RWPE2 (cell line): Measurements from ENCODE around the gene AGRN.
"Not testable (repeated sequence)": the region's sequence is repeated elsewhere in the genome, so short reads cannot be mapped to it uniquely, and the experiment has no call there.

Source experiments
- ATAC-seq: fragments of 200-7000 bp; cut with Tn5 transposase; 3 replicates; pipeline ENCODE4 v1.9.1; 2021; ENCODE audit warnings: low read depth
- DNase-seq: peaks from one replicate; pipeline ENCODE4 v3.0.0-alpha.2; 2020; ENCODE audit warnings: low spot score
- H3K27ac ChIP-seq: fragments of 450-650 bp; 2 replicates; pipeline ENCODE4 v1.5.1; 2017; ENCODE audit warnings: mild to moderate bottlenecking; ENCODE audit not compliant: poor library complexity, severe bottlenecking
- H3K27me3 ChIP-seq: fragments of 250-450 bp; sonication (Bioruptor Pico); 2 replicates; pipeline ENCODE4 v1.5.1; 2021; ENCODE audit warnings: mild to moderate bottlenecking, moderate library complexity; ENCODE audit not compliant: insufficient read depth, poor library complexity, severe bottlenecking
- H3K36me3 ChIP-seq: fragments of 250-450 bp; sonication (Bioruptor Pico); 2 replicates; pipeline ENCODE4 v1.5.1; 2020; ENCODE audit warnings: low read depth, mild to moderate bottlenecking, moderate library complexity
- H3K4me1 ChIP-seq: fragments of 250-450 bp; sonication (Bioruptor Pico); 2 replicates; pipeline ENCODE4 v1.5.1; 2021; ENCODE audit warnings: mild to moderate bottlenecking, moderate library complexity; ENCODE audit not compliant: insufficient read depth, poor library complexity, severe bottlenecking
- H3K4me3 ChIP-seq: fragments of 250-450 bp; sonication (Bioruptor Pico); 2 replicates; pipeline ENCODE4 v1.5.1; 2021; ENCODE audit warnings: mild to moderate bottlenecking, moderate library complexity; ENCODE audit not compliant: severe bottlenecking
- H3K9me3 ChIP-seq: fragments of 250-450 bp; sonication (Bioruptor Pico); 2 replicates; pipeline ENCODE4 v1.5.1; 2021; ENCODE audit warnings: mild to moderate bottlenecking, moderate library complexity; ENCODE audit not compliant: severe bottlenecking
- CTCF ChIP-seq: fragments of 450-650 bp; IDR thresholded peaks from one replicate; pipeline ENCODE4 v1.5.1; 2017; ENCODE audit warnings: mild to moderate bottlenecking, moderate library complexity; ENCODE audit not compliant: poor library complexity, severe bottlenecking

The AGRN gene

DNA sequence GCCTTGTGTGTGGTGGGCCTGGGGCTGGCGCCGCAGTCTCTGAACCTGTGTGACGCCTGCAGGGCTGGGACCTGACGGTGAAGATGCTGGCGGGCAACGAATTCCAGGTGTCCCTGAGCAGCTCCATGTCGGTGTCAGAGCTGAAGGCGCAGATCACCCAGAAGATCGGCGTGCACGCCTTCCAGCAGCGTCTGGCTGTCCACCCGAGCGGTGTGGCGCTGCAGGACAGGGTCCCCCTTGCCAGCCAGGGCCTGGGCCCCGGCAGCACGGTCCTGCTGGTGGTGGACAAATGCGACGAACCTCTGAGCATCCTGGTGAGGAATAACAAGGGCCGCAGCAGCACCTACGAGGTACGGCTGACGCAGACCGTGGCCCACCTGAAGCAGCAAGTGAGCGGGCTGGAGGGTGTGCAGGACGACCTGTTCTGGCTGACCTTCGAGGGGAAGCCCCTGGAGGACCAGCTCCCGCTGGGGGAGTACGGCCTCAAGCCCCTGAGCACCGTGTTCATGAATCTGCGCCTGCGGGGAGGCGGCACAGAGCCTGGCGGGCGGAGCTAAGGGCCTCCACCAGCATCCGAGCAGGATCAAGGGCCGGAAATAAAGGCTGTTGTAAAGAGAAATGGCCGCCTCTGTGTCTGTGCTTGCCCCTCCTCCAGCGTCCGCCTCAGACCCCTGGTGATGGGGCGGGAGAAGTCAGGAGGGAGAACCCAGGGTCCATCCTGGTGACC is 5.8 kb upstream of the AGRN start:
- H3K27ac ChIP-seq: peak overlapping the region; percentile 60
- no peaks in the 10 kb centered on the region for H3K27me3 ChIP-seq
- ATAC-seq: no peak; the same call in 2 of the 3 replicates

GRCh38 chr1:1014799-1015681 is 4.9 kb upstream of the AGRN start:
- Histone ChIP-seq H3K4me1 (peaks cover 6% of the 10 kb centered on the region), H3K27ac (no peak overlapping the region), H3K27me3 (no peaks in the 10 kb centered on the region), H3K36me3 (no peaks in the 10 kb centered on the region), H3K9me3 (no peaks in the 10 kb centered on the region), H3K4me3 (no peak overlapping the region)
- TF ChIP-seq CTCF: peak; percentile 39
- DNase-seq (no peak), ATAC-seq (0 out of 3 replicates have a peak, but pooled peaks have one; percentile 13)

More for the DNA sequence above, 5.8 kb upstream of the AGRN start:
- H3K4me3 ChIP-seq: peak overlapping the region; percentile 40
- no peaks in the 10 kb centered on the region for H3K36me3 ChIP-seq
- TF ChIP-seq CTCF: no peak
- DNase-seq: no peak
- no peaks in the 10 kb centered on the region for H3K9me3 ChIP-seq
- peaks cover 6% of the 10 kb centered on the region for H3K4me1 ChIP-seq

DNA sequence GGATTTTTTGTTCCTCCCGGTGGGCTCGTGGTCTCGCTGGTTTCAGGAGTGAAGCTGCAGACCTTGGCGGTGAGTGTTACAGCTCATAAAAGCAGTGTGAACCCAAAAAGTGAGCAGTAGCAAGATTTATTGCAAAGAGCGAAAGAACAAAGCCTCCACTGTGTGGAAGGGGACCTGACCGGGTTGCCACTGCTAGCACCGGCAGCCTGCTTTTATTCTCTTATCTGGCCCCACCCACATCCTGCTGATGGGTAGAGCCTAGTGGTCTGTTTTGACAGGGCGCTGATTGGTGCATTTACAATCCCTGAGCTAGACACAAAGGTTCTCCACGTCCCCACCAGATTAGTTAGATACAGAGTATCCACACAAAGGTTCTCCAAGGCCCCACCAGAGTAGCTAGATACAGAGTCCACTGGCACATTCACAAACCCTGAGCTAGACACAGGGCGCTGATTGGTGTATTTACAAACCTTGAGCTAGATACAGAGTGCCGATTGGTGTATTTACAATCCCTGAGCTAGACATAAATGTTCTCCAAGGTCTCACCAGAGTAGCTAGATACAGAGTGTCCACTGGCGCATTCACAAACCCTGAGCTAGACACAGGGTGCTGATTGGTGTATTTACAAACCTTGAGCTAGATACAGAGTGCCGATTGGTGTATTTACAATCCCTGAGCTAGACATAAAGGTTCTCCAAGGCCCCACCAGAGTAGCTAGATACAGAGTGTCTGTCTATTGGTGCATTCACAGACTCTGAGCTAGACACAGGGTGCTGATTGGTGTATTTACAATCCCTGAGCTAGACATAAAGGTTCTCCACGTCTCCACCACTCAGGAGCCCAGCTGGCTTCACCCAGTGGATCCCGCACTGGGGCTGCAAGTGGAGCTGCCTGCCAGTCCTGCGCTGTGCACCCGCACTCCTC is 2.3 kb upstream of the AGRN start:
- not testable (repeated sequence) for ATAC-seq, H3K9me3 ChIP-seq, DNase-seq, H3K4me1 ChIP-seq, H3K27ac ChIP-seq, H3K36me3 ChIP-seq, H3K4me3 ChIP-seq, H3K27me3 ChIP-seq

GRCh38 chr1:1018321-1018685 is 1.6 kb upstream of the AGRN start:
- not testable (repeated sequence) for H3K27me3 ChIP-seq, DNase-seq, ATAC-seq, H3K27ac ChIP-seq, H3K4me3 ChIP-seq, H3K9me3 ChIP-seq
- Histone ChIP-seq H3K36me3 (peaks cover 14% of the 10 kb centered on the region), H3K4me1 (peaks cover 10% of the 10 kb centered on the region)

DNA sequence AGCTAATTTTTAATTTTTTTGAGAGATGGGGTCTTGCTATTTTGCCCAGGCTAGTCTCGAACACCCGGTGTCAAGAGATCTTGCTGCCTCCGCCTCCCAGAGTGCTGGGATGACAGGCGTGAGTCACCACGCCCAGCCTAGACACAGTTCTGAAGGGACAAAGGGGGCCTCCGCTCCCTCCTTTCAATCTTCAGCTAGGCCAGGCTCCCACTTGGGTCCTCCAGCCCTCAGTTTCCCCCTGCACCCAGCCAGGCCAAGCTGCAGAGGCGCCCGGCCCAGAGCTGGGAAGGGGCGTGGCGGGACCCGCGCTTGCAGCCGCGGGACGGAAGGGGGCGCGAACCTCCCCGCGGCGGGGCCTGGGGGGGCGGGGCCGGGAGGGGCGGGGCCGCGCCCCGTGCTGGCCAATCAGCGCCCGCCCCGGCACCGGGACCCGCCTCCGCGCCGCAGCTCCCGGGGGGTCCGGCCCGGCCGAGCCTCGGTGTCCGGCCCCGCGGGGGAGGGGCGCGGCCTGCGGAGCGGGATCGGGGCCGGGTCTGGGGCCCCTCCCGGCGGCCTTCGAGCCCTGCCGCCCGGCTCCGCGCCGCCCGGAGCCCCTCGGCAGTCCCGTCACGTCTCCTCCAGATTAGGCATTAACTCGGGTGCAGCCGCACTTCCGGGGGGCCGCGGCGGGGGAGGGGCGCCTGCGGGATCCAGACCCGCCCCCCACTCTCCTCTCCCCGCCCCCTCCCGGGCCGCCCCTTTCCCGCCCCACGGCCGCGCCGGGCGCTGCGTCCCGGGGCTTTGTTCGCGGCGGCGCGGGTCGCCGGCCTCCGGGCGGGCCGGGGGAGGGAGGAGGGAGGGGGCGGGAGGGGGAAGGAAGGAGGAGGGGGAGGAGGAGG is 559 bp upstream of the AGRN start:
- Histone ChIP-seq H3K27me3 (no peaks in the 10 kb centered on the region), H3K9me3 (no peaks in the 10 kb centered on the region), H3K4me1 (peaks cover 21% of the 10 kb centered on the region), H3K4me3 (peak overlapping the region; percentile 47), H3K27ac (peak overlapping the region; percentile 96), H3K36me3 (peaks cover 25% of the 10 kb centered on the region)
- DNase-seq: no peak
- peak; percentile 35 for ATAC-seq
- peak; percentile 80 for TF ChIP-seq CTCF
